NCI-H128 (cell line): ENCODE measurements around the gene WDR76.

Experiments
- DNase-seq: peaks from one replicate; lab custom pipeline; 2025; ENCODE audit not compliant: unreplicated experiment; lab: John Stamatoyannopoulos, UW

WDR76 gene

GRCh38 chr15:43912208-43912607, 85.4 kb downstream of the WDR76 start:
- DNase-seq: no peak

GRCh38 chr15:43913026-43913780, 86.4 kb downstream of the WDR76 start:
- no peak for DNase-seq

GRCh38 chr15:43913941-43914340, 87.1 kb downstream of the WDR76 start:
- DNase-seq: no peak

GRCh38 chr15:43915631-43916325, 89.0 kb downstream of the WDR76 start:
- no peak for DNase-seq

GRCh38 chr15:43916326-43916660, 89.5 kb downstream of the WDR76 start:
- no peak for DNase-seq
